Measurements from ENCODE around the gene CPNE2. TPM values are rescaled to one million over a fixed set of nuclear protein-coding genes. Genes with fewer than 3 reads are reported as not detected.

The CPNE2 gene
- total RNA-seq, 1 experiment from 2014 or later, result 35.2 TPM

- Histone ChIP-seq H3K4me2 (no peak overlapping the region), H3K79me2 (ENCODE audit: low read depth) (no peaks in the 10 kb centered on the region), H3K27me3 (ENCODE audit: insufficient read depth, low read depth) (no peaks in the 10 kb centered on the region), H3K36me3 (ENCODE audit: low read depth) (no peaks in the 10 kb centered on the region), H3K4me1 (replicated peaks; ENCODE audit: insufficient read depth) (0 out of 2 replicates have a peak, but pooled peaks cover 8% of the 10 kb centered on the region), H4K20me1 (ENCODE audit: insufficient read depth) (no peaks in the 10 kb centered on the region), H3K9me3 (ENCODE audit: insufficient read depth, low read depth) (no peaks in the 10 kb centered on the region), H3F3A (ENCODE audit: insufficient read depth, low read depth) (no peaks in the 10 kb centered on the region), H3K27ac (no peak overlapping the region), H3K9me2 (ENCODE audit: insufficient read depth) (no peaks in the 10 kb centered on the region), H2AFZ (no peak overlapping the region), H3K4me3 (no peak overlapping the region)
- intact Hi-C loops (cut with micrococcal nuclease; ENCODE audit: unreplicated experiment), result no loop called here
- POLR2A ChIA-PET (ENCODE audit: unreplicated experiment), result no interaction called here
- CTCF ChIA-PET, result no interaction called here
- no TSS peak for BruUV-seq (replicated peaks)
- TF ChIP-seq CTCF (conservative IDR thresholded peaks at IDR 0.05), result peak; percentile 42; the same call in 1 of the 2 replicates
- TF ChIP-seq EZH2 (IDR thresholded peaks at IDR 0.05; ENCODE audit: low read depth), result no peak
- no peak for DNase-seq
These were observed 46.5 kb upstream of the CPNE2 start for GRCh38 chr16:57045694-57046381.

- Histone ChIP-seq H3F3A (ENCODE audit: insufficient read depth, low read depth) (no peaks in the 10 kb centered on the region), H3K27me3 (ENCODE audit: insufficient read depth, low read depth) (no peaks in the 10 kb centered on the region), H3K4me1 (replicated peaks; ENCODE audit: insufficient read depth) (0 out of 2 replicates have a peak, but pooled peaks cover 8% of the 10 kb centered on the region), H3K4me2 (no peak overlapping the region), H3K4me3 (no peak overlapping the region), H2AFZ (no peak overlapping the region), H3K9me2 (ENCODE audit: insufficient read depth) (no peaks in the 10 kb centered on the region), H3K27ac (no peak overlapping the region), H3K79me2 (ENCODE audit: low read depth) (no peaks in the 10 kb centered on the region), H3K36me3 (ENCODE audit: low read depth) (no peaks in the 10 kb centered on the region), H4K20me1 (ENCODE audit: insufficient read depth) (no peaks in the 10 kb centered on the region), H3K9me3 (ENCODE audit: insufficient read depth, low read depth) (no peaks in the 10 kb centered on the region)
- intact Hi-C loops (cut with micrococcal nuclease; ENCODE audit: unreplicated experiment), result no loop called here
- TF ChIP-seq CTCF (conservative IDR thresholded peaks at IDR 0.05), result no peak
- no peak for TF ChIP-seq EZH2 (IDR thresholded peaks at IDR 0.05; ENCODE audit: low read depth)
- no peak for DNase-seq
- no TSS peak for BruUV-seq (replicated peaks)
- POLR2A ChIA-PET (ENCODE audit: unreplicated experiment), result no interaction called here
- CTCF ChIA-PET, result no interaction called here
These were observed 44.3 kb upstream of the CPNE2 start for GRCh38 chr16:57048095-57048494.

- H2AFZ ChIP-seq, result no peak overlapping the region
- ChIA-PET CTCF (no interaction called here), POLR2A (ENCODE audit: unreplicated experiment) (no interaction called here)
- H3K9me3 ChIP-seq (ENCODE audit: insufficient read depth, low read depth), result no peaks in the 10 kb centered on the region
- no peaks in the 10 kb centered on the region for H3K36me3 ChIP-seq (ENCODE audit: low read depth)
- H3F3A ChIP-seq (ENCODE audit: insufficient read depth, low read depth), result no peaks in the 10 kb centered on the region
- TF ChIP-seq CTCF (conservative IDR thresholded peaks at IDR 0.05) (no peak), EZH2 (IDR thresholded peaks at IDR 0.05; ENCODE audit: low read depth) (no peak)
- no peaks in the 10 kb centered on the region for H3K27me3 ChIP-seq (ENCODE audit: insufficient read depth, low read depth)
- no peaks in the 10 kb centered on the region for H3K9me2 ChIP-seq (ENCODE audit: insufficient read depth)
- 0 out of 2 replicates have a peak, but pooled peaks cover 8% of the 10 kb centered on the region for H3K4me1 ChIP-seq (replicated peaks; ENCODE audit: insufficient read depth)
- no peak for DNase-seq
- BruUV-seq (replicated peaks), result no TSS peak
- H3K4me3 ChIP-seq, result no peak overlapping the region
- H3K27ac ChIP-seq, result no peak overlapping the region
- no peak overlapping the region for H3K4me2 ChIP-seq
- no peaks in the 10 kb centered on the region for H3K79me2 ChIP-seq (ENCODE audit: low read depth)
- intact Hi-C loops (cut with micrococcal nuclease; ENCODE audit: unreplicated experiment), result no loop called here
- H4K20me1 ChIP-seq (ENCODE audit: insufficient read depth), result no peaks in the 10 kb centered on the region
These were observed 42.7 kb upstream of the CPNE2 start for GRCh38 chr16:57049678-57050077.
